ENCODE results near the gene CLEC4G. TPM values are rescaled to one million over a fixed set of nuclear protein-coding genes. Genes with fewer than 3 reads are reported as not detected.

CLEC4G gene
- total RNA-seq, 6 experiments from 2014 or later: 25.7 to 59.0 (median 38.2) TPM

DNA sequence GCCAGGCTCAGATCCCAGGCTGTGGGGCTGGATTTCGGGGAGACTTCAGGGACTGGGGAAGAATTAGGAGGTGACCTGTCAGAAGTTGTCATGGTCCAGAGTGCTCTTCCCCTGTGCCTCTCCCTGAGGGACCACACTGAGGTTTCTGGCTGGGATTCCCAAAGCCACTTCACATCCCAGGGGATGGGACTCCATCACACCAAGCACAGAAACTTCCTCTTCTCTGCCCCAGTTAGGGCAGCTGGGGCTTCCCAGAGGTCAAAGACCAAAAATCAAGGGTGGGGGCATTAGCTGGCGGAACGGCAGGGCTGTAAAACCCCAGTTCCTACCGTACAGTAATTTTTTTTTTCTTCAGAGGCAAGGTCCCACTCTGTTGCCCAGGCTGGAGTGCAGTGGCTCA is 37.4 kb downstream of the CLEC4G start:
- no peak overlapping the region for H3K27ac ChIP-seq
- no peak for ATAC-seq
- no peak for TF ChIP-seq POLR2A (IDR thresholded peaks at IDR 0.05)
- TF ChIP-seq, protein P1, sequence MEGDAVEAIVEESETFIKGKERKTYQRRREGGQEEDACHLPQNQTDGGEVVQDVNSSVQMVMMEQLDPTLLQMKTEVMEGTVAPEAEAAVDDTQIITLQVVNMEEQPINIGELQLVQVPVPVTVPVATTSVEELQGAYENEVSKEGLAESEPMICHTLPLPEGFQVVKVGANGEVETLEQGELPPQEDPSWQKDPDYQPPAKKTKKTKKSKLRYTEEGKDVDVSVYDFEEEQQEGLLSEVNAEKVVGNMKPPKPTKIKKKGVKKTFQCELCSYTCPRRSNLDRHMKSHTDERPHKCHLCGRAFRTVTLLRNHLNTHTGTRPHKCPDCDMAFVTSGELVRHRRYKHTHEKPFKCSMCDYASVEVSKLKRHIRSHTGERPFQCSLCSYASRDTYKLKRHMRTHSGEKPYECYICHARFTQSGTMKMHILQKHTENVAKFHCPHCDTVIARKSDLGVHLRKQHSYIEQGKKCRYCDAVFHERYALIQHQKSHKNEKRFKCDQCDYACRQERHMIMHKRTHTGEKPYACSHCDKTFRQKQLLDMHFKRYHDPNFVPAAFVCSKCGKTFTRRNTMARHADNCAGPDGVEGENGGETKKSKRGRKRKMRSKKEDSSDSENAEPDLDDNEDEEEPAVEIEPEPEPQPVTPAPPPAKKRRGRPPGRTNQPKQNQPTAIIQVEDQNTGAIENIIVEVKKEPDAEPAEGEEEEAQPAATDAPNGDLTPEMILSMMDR (IDR thresholded peaks at IDR 0.05): no peak

DNA sequence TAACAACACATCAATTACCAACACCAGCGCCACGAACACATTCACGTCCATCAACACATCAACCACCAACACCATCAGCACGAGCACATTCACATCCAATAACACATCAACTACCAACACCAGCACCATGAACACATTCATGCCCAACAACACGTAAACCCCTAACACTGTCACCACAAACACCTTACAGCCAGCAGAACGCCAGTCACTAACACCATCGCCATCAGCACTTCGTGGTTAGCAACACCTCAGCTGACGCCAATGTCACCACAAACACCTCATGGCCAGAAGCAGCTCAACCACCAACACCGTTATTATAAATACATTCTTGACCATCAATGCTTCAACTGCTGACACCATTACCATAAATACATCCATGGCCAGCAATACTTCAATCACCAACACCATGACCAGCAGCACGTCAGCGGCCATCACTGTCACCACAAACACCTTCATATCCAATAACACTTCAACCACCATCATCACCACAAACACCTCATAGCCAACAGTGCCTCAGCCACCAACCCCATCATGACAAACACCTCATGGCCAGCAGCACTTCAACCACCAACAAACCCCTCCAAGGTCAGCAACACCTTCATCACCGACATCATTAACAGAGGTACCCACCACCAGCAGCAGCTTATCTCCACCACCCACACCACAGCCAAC is 39.4 kb downstream of the CLEC4G start:
- Histone ChIP-seq H3K27me3 (no peaks in the 10 kb centered on the region), H3K36me3 (no peaks in the 10 kb centered on the region), H3K27ac (no peak overlapping the region), H3K4me3 (no peak overlapping the region), H3K4me1 (no peaks in the 10 kb centered on the region), H3K9me3 (no peaks in the 10 kb centered on the region)
- WGBS (ENCODE audit: insufficient coverage, low coverage, low lambda C conversion rate, missing lambda C conversion rate): 64% methylated on average over 12 of the region's 13 CpGs
- ATAC-seq (no peak), DNase-seq (no peak)
- TF ChIP-seq, protein P1 (IDR thresholded peaks at IDR 0.05): no peak
- TF ChIP-seq POLR2A (IDR thresholded peaks at IDR 0.05): no peak
- intact Hi-C loops (cut with DNase I): no loop called here

More for the DNA sequence above, 37.4 kb downstream of the CLEC4G start:
- Histone ChIP-seq H3K4me1 (no peaks in the 10 kb centered on the region), H3K27me3 (no peaks in the 10 kb centered on the region), H3K4me3 (no peak overlapping the region), H3K9me3 (no peaks in the 10 kb centered on the region), H3K36me3 (no peaks in the 10 kb centered on the region)
- DNase-seq: no peak
- WGBS (ENCODE audit: insufficient coverage, low coverage, low lambda C conversion rate, missing lambda C conversion rate): 20% methylated on average over 1 of the region's 4 CpGs
- intact Hi-C loops (cut with DNase I): no loop called here

DNA sequence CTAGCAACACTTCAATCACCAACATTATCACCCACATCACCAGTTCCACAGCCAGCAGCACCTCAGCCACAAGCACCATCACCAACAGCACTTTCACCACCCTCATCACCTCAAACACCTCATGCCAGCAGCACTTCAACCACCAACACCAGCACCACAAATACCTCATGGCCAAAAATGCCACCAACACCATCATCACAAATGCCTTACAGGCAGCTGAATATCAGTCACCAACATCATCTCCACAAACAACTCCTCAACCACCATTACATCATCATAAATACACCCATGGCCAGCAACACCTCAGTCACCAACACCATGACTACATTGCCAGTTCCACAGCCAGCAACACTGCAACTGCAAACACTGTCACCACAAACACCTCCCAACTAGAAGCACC is 40.4 kb downstream of the CLEC4G start:
- Histone ChIP-seq H3K4me1 (no peaks in the 10 kb centered on the region), H3K4me3 (no peak overlapping the region), H3K9me3 (no peaks in the 10 kb centered on the region), H3K27me3 (no peaks in the 10 kb centered on the region), H3K27ac (no peak overlapping the region), H3K36me3 (no peaks in the 10 kb centered on the region)
- TF ChIP-seq, protein P1 (IDR thresholded peaks at IDR 0.05): no peak
- TF ChIP-seq POLR2A (IDR thresholded peaks at IDR 0.05): no peak
- no peak for ATAC-seq
- intact Hi-C loops (cut with DNase I): no loop called here
- no peak for DNase-seq

DNA sequence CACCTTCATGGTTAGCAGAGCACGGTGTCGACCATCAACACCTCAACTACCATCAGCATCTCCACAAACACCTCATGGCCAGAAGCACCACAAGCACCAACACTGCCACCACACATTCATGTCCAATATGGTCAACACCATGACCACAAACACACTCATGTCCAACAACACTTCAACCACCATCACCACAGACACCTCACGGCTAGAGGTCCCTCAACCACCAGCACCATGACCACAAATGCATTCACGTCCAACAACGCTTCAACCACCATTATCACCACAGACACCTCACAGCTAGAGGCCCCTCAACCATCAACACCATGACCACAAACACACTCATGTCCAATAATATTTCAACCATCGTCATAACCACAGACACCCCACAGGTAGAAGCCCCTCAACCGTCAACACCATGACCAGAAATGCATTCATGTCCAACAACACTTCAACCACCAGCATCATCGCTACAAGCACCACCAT is 41.1 kb downstream of the CLEC4G start:
- WGBS (ENCODE audit: insufficient coverage, low coverage, low lambda C conversion rate, missing lambda C conversion rate): 62% methylated on average over 4 of the region's 8 CpGs
- Histone ChIP-seq H3K27ac (no peak overlapping the region), H3K36me3 (no peaks in the 10 kb centered on the region), H3K27me3 (no peaks in the 10 kb centered on the region), H3K4me3 (no peak overlapping the region), H3K4me1 (no peaks in the 10 kb centered on the region), H3K9me3 (no peaks in the 10 kb centered on the region)
- TF ChIP-seq, protein P1 (IDR thresholded peaks at IDR 0.05): no peak
- TF ChIP-seq POLR2A (IDR thresholded peaks at IDR 0.05): no peak
- intact Hi-C loops (cut with DNase I): no loop called here
- DNase-seq: no peak
- ATAC-seq: no peak
